ENCODE results near the gene UGT1A7. TPM values are rescaled to one million over a fixed set of nuclear protein-coding genes. Genes with fewer than 3 reads are reported as not detected.

Gene UGT1A7
- polyA plus RNA-seq, 3 donors, result not detected

GRCh38 chr2:233768076-233768475 lies 86.4 kb downstream of the UGT1A7 start:
- H3K4me3 Mint-ChIP-seq, result no peak overlapping the region
- TF ChIP-seq, protein P1, sequence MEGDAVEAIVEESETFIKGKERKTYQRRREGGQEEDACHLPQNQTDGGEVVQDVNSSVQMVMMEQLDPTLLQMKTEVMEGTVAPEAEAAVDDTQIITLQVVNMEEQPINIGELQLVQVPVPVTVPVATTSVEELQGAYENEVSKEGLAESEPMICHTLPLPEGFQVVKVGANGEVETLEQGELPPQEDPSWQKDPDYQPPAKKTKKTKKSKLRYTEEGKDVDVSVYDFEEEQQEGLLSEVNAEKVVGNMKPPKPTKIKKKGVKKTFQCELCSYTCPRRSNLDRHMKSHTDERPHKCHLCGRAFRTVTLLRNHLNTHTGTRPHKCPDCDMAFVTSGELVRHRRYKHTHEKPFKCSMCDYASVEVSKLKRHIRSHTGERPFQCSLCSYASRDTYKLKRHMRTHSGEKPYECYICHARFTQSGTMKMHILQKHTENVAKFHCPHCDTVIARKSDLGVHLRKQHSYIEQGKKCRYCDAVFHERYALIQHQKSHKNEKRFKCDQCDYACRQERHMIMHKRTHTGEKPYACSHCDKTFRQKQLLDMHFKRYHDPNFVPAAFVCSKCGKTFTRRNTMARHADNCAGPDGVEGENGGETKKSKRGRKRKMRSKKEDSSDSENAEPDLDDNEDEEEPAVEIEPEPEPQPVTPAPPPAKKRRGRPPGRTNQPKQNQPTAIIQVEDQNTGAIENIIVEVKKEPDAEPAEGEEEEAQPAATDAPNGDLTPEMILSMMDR (IDR thresholded peaks at IDR 0.05), result no peak
- no peaks in the 10 kb centered on the region for H4K20me1 ChIP-seq (ENCODE audit: insufficient read depth, low read length)
- peaks cover 6 to 8% (median 6%) of the 10 kb centered on the region in 3 donors for H3K27me3 Mint-ChIP-seq (ENCODE audit: low read depth in 3 of 3)
- intact Hi-C loops (cut with micrococcal nuclease), result no loop called here
- no peaks in the 10 kb centered on the region for H3K4me1 ChIP-seq (ENCODE audit: control insufficient read depth in 1 of 2, insufficient read depth in 2 of 2, low read length in 2 of 2)
- H3K27ac Mint-ChIP-seq, result no peak overlapping the region
- no peaks in the 10 kb centered on the region for H3K27me3 ChIP-seq (ENCODE audit: control insufficient read depth in 2 of 2, insufficient read depth in 2 of 2, low read length in 2 of 2)
- peaks cover 0 to 5% (median 1%) of the 10 kb centered on the region in 7 donors for H3K9me3 Mint-ChIP-seq
- no peaks in the 10 kb centered on the region for H3K79me2 ChIP-seq (ENCODE audit: insufficient read depth, low read length)
- H3K36me3 ChIP-seq (replicated peaks in 1 of 2; ENCODE audit: control insufficient read depth in 1 of 2, insufficient read depth in 2 of 2, low read length in 2 of 2), result no peaks in the 10 kb centered on the region
- H3K4me3 ChIP-seq (replicated peaks in 1 of 3; ENCODE audit: low read depth in 2 of 3, low read length in 3 of 3), result no peak overlapping the region
- no peak overlapping the region for H3K9ac ChIP-seq (ENCODE audit: insufficient read depth, low read length, poor library complexity, severe bottlenecking)
- H3K27ac ChIP-seq (ENCODE audit: low read depth in 1 of 2, low read length in 2 of 2), result no peak overlapping the region
- no peak overlapping the region for H3K4me2 ChIP-seq (replicated peaks; ENCODE audit: extremely low read depth, low read length, poor library complexity, severe bottlenecking)
- no peak overlapping the region for H2AFZ ChIP-seq (ENCODE audit: insufficient read depth, low read depth, low read length, poor library complexity, severe bottlenecking)
- no peaks in the 10 kb centered on the region for H3K4me1 Mint-ChIP-seq
- whole genome bisulfite sequencing (ENCODE audit: insufficient coverage), result 93% methylated on average over 4 of the region's 4 CpGs
- DNase-seq, result no peak
- no peaks in the 10 kb centered on the region for H3K36me3 Mint-ChIP-seq
- no peaks in the 10 kb centered on the region for H3K9me3 ChIP-seq (replicated peaks in 1 of 2; ENCODE audit: control insufficient read depth in 1 of 2, insufficient read depth in 1 of 2, low read length in 2 of 2)

GRCh38 chr2:233769260-233769659 lies 87.6 kb downstream of the UGT1A7 start:
- H3K4me3 Mint-ChIP-seq, result no peak overlapping the region
- Histone ChIP-seq H3K27me3 (ENCODE audit: control insufficient read depth in 2 of 2, insufficient read depth in 2 of 2, low read length in 2 of 2) (no peaks in the 10 kb centered on the region), H3K9me3 (replicated peaks in 1 of 2; ENCODE audit: control insufficient read depth in 1 of 2, insufficient read depth in 1 of 2, low read length in 2 of 2) (no peaks in the 10 kb centered on the region), H3K4me3 (replicated peaks in 1 of 3; ENCODE audit: low read depth in 2 of 3, low read length in 3 of 3) (no peak overlapping the region), H2AFZ (ENCODE audit: insufficient read depth, low read depth, low read length, poor library complexity, severe bottlenecking) (no peak overlapping the region), H3K4me2 (replicated peaks; ENCODE audit: extremely low read depth, low read length, poor library complexity, severe bottlenecking) (no peak overlapping the region), H4K20me1 (ENCODE audit: insufficient read depth, low read length) (no peaks in the 10 kb centered on the region), H3K27ac (ENCODE audit: low read depth in 1 of 2, low read length in 2 of 2) (no peak overlapping the region), H3K4me1 (ENCODE audit: control insufficient read depth in 1 of 2, insufficient read depth in 2 of 2, low read length in 2 of 2) (no peaks in the 10 kb centered on the region), H3K36me3 (replicated peaks in 1 of 2; ENCODE audit: control insufficient read depth in 1 of 2, insufficient read depth in 2 of 2, low read length in 2 of 2) (no peaks in the 10 kb centered on the region), H3K79me2 (ENCODE audit: insufficient read depth, low read length) (no peaks in the 10 kb centered on the region), H3K9ac (ENCODE audit: insufficient read depth, low read length, poor library complexity, severe bottlenecking) (no peak overlapping the region)
- H3K4me1 Mint-ChIP-seq, result no peaks in the 10 kb centered on the region
- intact Hi-C loops (cut with micrococcal nuclease), result no loop called here
- H3K36me3 Mint-ChIP-seq, result no peaks in the 10 kb centered on the region
- peaks cover 0 to 5% (median 1%) of the 10 kb centered on the region in 7 donors for H3K9me3 Mint-ChIP-seq
- H3K27ac Mint-ChIP-seq, result no peak overlapping the region
- no peak for DNase-seq
- 98% methylated on average over 9 of the region's 9 CpGs for WGBS (ENCODE audit: insufficient coverage)
- TF ChIP-seq, protein P1 (IDR thresholded peaks at IDR 0.05), result no peak
- peaks cover 5 to 8% (median 6%) of the 10 kb centered on the region in 3 donors for H3K27me3 Mint-ChIP-seq (ENCODE audit: low read depth in 3 of 3)

Measured in CD14-positive monocyte (primary cell).